Stomach (tissue), 9 donors: ENCODE results near the gene ASAP2. TPM values are rescaled to one million over a fixed set of nuclear protein-coding genes. Genes with fewer than 3 reads are reported as not detected.

Experiments
- DNase-seq, 2 donors: peaks; one replicate each; pipeline versions ENCODE4 v3.0.0 to v3.0.0-alpha.2; 2013 to 2019
- H3K27ac ChIP-seq, 5 donors: fragments of 200-600 bp in 4 of 5; sonication (generic) in 4 of 5; one replicate each; pipeline ENCODE4 v1.5.1; 2013 to 2019; ENCODE audit warnings: mild to moderate bottlenecking in 1 of 5, moderate library complexity in 1 of 5
- H3K27me3 ChIP-seq, 3 donors: fragments of 200-600 bp; sonication (generic); one replicate each; pipeline ENCODE4 v1.5.1; 2017 to 2019; ENCODE audit warnings: mixed run types in 1 of 3
- H3K36me3 ChIP-seq, 4 donors: fragments of 200-600 bp; sonication (generic); 1 replicate in 3 of 4; 2 replicates in 1 of 4; pipeline ENCODE4 v1.5.1; 2016 to 2019
- H3K4me1 ChIP-seq, 4 donors: fragments of 200-600 bp; sonication (generic); one replicate each; pipeline ENCODE4 v1.5.1; 2016 to 2019
- H3K4me3 ChIP-seq, 4 donors: fragments of 200-600 bp; sonication (generic) in 3 of 4; one replicate each; pipeline ENCODE4 v1.5.1; 2016 to 2019; ENCODE audit warnings: mild to moderate bottlenecking in 1 of 4
- H3K9me3 ChIP-seq, 4 donors: fragments of 200-600 bp; sonication (generic); one replicate each; pipeline ENCODE4 v1.5.1; 2016 to 2019
- CTCF ChIP-seq, 7 experiments: fragments of 450-650 bp in 4 of 7; fragments of 200-600 bp in 3 of 7; sonication (generic) in 3 of 7; IDR thresholded peaks; one replicate each; pipeline ENCODE4 v1.5.1; 2016 to 2019; ENCODE audit warnings: antibody characterized with exemption in 7 of 7, control low read depth in 2 of 7, mild to moderate bottlenecking in 1 of 7
- EP300 ChIP-seq: sonication (generic); formaldehyde crosslinking; IDR thresholded peaks from one replicate; pipeline ENCODE4 v1.6.1; 2017; ENCODE audit warnings: antibody characterized with exemption
- POLR2A ChIP-seq, 4 donors: fragments of 450-650 bp; IDR thresholded peaks; one replicate each; pipeline ENCODE4 v1.6.1; 2016; ENCODE audit warnings: antibody characterized with exemption in 4 of 4, control low read depth in 2 of 4, mild to moderate bottlenecking in 1 of 4, moderate library complexity in 1 of 4
- POLR2AphosphoS5 ChIP-seq, 3 donors: sonication (generic); formaldehyde crosslinking; IDR thresholded peaks; one replicate each; pipeline ENCODE4 v1.6.1; 2016; ENCODE audit warnings: antibody characterized with exemption in 3 of 3
- WGBS, 5 donors: extraction: QIAGEN DNeasy Blood & Tissue Kit in 3 of 5; methylation state at CpG; one replicate each; pipeline versions ENCODE4 v1.1.5 to v1.1.7; 2013 to 2018; 5-methylcytosine and 5-hydroxymethylcytosine counted together
- intact Hi-C: fragments of 100-400 bp; cut with DNase I; formaldehyde crosslinking; loops from one replicate; pipeline ENCODE4 v1.15.1; 2023; ENCODE audit warnings: low total_unique reads
- polyA plus RNA-seq, 3 donors: library from polyadenylated mRNA; stranded (reverse); fragments of 200-250 nt; gene quantifications; one replicate each; pipeline ENCODE4 v1.2.3, GENCODE V29; 2013
- total RNA-seq, 5 donors: library from RNA; depleted of rRNA; stranded (reverse); fragments of >200 nt; gene quantifications; one replicate each; pipeline versions ENCODE4 v1.1.0 to v1.2.3, GENCODE V29; 2014 to 2016
- donor health status: healthy with polysubstance abuse.
- donor health status: Bipolar disorder and iron deficiency.
- donor health status: healthy.

The ASAP2 gene
- total and polyA plus RNA-seq, 8 donors: 9.7 to 55.4 (median 33.7) TPM

- no peak overlapping the region for H3K4me3 ChIP-seq
- peaks cover 0 to 32% (median 11%) of the 10 kb centered on the region in 4 donors for H3K4me1 ChIP-seq
- H3K27ac ChIP-seq: no peak overlapping the region
- peaks cover 0 to 4% (median 0%) of the 10 kb centered on the region in 4 donors for H3K36me3 ChIP-seq
- H3K9me3 ChIP-seq: no peaks in the 10 kb centered on the region
- H3K27me3 ChIP-seq: no peaks in the 10 kb centered on the region
- TF ChIP-seq CTCF (IDR thresholded peaks at IDR 0.05) (no peak), POLR2A (IDR thresholded peaks at IDR 0.05) (no peak), POLR2AphosphoS5 (IDR thresholded peaks at IDR 0.05) (no peak), EP300 (no peak)
- WGBS, 5 donors: 67 to 79% (median 73%) methylated on average over 18 of the region's 18 CpGs
- intact Hi-C loops: no loop called here
- DNase-seq: no peak
These were observed 61.9 kb downstream of the ASAP2 start for GRCh38 chr2:9268301-9269080.

- intact Hi-C loops: no loop called here
- H3K27me3 ChIP-seq: no peaks in the 10 kb centered on the region
- TF ChIP-seq CTCF (IDR thresholded peaks at IDR 0.05) (no peak), POLR2AphosphoS5 (IDR thresholded peaks at IDR 0.05) (no peak), EP300 (no peak), POLR2A (IDR thresholded peaks at IDR 0.05) (no peak)
- WGBS, 5 donors: 79 to 89% (median 87%) methylated on average over 10 of the region's 10 CpGs
- H3K27ac ChIP-seq: no peak overlapping the region
- peaks cover 0 to 4% (median 0%) of the 10 kb centered on the region in 4 donors for H3K36me3 ChIP-seq
- no peaks in the 10 kb centered on the region for H3K9me3 ChIP-seq
- H3K4me3 ChIP-seq: no peak overlapping the region
- DNase-seq: no peak
- H3K4me1 ChIP-seq: peaks cover 0 to 30% (median 11%) of the 10 kb centered on the region in 4 donors
These were observed 62.7 kb downstream of the ASAP2 start for GRCh38 chr2:9269295-9269694.

GRCh38 chr2:9269695-9270360, 63.2 kb downstream of the ASAP2 start:
- Histone ChIP-seq H3K4me1 (peaks cover under 1 to 30% (median 8%) of the 10 kb centered on the region in 4 donors), H3K36me3 (peaks cover 0 to 4% (median 0%) of the 10 kb centered on the region in 4 donors), H3K27me3 (no peaks in the 10 kb centered on the region), H3K27ac (no peak overlapping the region), H3K4me3 (no peak overlapping the region), H3K9me3 (no peaks in the 10 kb centered on the region)
- intact Hi-C loops: no loop called here
- no peak for DNase-seq
- 63 to 80% (median 71%) methylated on average over 8 of the region's 8 CpGs for WGBS, 5 donors
- TF ChIP-seq POLR2AphosphoS5 (IDR thresholded peaks at IDR 0.05) (no peak), EP300 (no peak), POLR2A (IDR thresholded peaks at IDR 0.05) (no peak), CTCF (IDR thresholded peaks at IDR 0.05) (no peak)

GRCh38 chr2:9271091-9271490, 64.5 kb downstream of the ASAP2 start:
- TF ChIP-seq POLR2A (IDR thresholded peaks at IDR 0.05): no peak
- no peak for TF ChIP-seq EP300
- no peak for TF ChIP-seq CTCF (IDR thresholded peaks at IDR 0.05)
- no peak for TF ChIP-seq POLR2AphosphoS5 (IDR thresholded peaks at IDR 0.05)
- no peak overlapping the region for H3K27ac ChIP-seq
- peaks cover 0 to 4% (median 0%) of the 10 kb centered on the region in 4 donors for H3K36me3 ChIP-seq
- no peaks in the 10 kb centered on the region for H3K9me3 ChIP-seq
- no peak for DNase-seq
- 73 to 87% (median 81%) methylated on average over 5 of the region's 5 CpGs for whole genome bisulfite sequencing, 5 donors
- no peak overlapping the region for H3K4me3 ChIP-seq
- intact Hi-C loops: no loop called here
- H3K4me1 ChIP-seq: peaks cover 6 to 38% (median 13%) of the 10 kb centered on the region in 4 donors
- no peaks in the 10 kb centered on the region for H3K27me3 ChIP-seq
